ENCODE measurements around the gene GFI1. TPM values are rescaled to one million over a fixed set of nuclear protein-coding genes. Genes with fewer than 3 reads are reported as not detected.

Gene GFI1
- total and polyA plus RNA-seq, 11 donors, result 0.04 to 0.93 (median 0.16) TPM; not detected in 2

DNA sequence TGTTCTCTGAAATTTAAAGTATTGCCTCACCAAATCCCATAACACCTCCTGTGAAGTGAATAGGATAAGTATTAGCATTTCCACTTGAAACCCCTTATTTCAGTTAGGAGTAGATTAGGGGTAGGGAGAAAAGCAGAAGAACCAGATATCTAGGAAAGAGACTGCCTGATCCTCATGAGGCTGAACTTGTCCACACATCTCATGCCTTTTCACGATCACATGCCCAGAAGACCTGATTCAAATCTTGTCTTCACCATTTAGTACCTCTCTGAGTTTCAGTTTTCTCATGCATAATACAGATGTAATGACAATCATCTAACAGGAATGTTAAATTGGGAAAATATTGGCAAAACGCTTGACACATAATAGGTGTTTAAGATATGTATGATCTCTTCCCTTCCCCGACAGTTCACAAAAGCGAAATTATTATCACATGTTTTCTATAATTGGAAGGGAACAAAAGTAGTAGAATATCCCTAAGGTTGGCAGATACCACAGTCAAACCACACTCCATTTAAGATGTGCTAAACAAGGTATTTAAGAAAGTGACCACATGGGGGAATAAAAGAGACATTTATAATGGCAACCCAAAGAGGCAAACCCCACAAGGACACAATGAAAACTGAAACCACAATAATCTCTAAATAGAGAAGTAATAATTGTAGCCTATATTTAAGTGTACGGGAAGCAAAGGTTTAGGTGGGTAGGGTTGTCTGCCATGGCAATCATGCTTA is 25.2 kb downstream of the GFI1 start:
- peaks cover 0 to 53% (median 0%) of the 10 kb centered on the region in 12 donors for H3K4me1 ChIP-seq
- H3K36me3 ChIP-seq, result no peaks in the 10 kb centered on the region
- no peak for DNase-seq
- no peaks in the 10 kb centered on the region for H3K9me3 ChIP-seq
- WGBS, 4 donors, result 86 to 93% (median 90%) methylated on average over 5 of the region's 5 CpGs
- TF ChIP-seq POLR2A (IDR thresholded peaks at IDR 0.05) (no peak), CTCF (IDR thresholded peaks at IDR 0.05) (no peak)
- H3K4me3 ChIP-seq, result no peak overlapping the region
- intact Hi-C loops (cut with DNase I), result no loop called here
- H3K27ac ChIP-seq, result peak overlapping the region in 1 of 12 donors; percentile 77
- no peak for ATAC-seq
- H3K27me3 ChIP-seq, result no peaks in the 10 kb centered on the region

DNA sequence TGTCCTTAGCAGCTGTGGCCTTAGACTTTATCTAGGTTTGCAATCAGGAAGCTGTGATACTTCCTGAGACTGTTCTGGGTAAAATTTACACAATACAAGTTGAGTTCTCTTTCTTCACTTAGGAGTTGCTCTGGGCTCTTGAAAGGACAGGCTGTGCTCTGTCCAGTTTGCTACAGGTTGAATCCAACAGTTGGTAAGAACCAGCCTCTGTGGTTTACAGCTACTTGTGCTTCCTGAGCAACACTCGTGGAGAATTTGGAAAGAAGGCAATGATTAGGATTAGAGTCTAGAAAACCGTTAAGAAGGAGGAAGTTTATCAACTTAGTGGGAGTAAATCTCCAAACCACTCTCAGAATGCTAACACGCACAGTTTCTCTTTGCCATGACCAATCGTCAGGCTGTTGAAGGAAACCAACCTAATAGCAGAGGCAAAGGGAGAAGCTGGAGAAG is 26.8 kb downstream of the GFI1 start:
- H3K4me1 ChIP-seq, result peaks cover 0 to 44% (median 0%) of the 10 kb centered on the region in 12 donors
- peak overlapping the region in 4 of 12 donors; percentile 4 to 77 (median 33) for H3K27ac ChIP-seq
- 44 to 65% (median 51%) methylated on average over 4 of the region's 4 CpGs for WGBS, 4 donors
- no peaks in the 10 kb centered on the region for H3K36me3 ChIP-seq
- intact Hi-C loops (cut with DNase I), result no loop called here
- peak overlapping the region in 2 of 12 donors; percentile 1 to 12 for H3K4me3 ChIP-seq
- TF ChIP-seq POLR2A (IDR thresholded peaks at IDR 0.05) (no peak), CTCF (IDR thresholded peaks at IDR 0.05) (no peak)
- DNase-seq (no peak), ATAC-seq (peak; percentile 50 to 80 (median 60))
- no peaks in the 10 kb centered on the region for H3K27me3 ChIP-seq
- H3K9me3 ChIP-seq, result no peaks in the 10 kb centered on the region

DNA sequence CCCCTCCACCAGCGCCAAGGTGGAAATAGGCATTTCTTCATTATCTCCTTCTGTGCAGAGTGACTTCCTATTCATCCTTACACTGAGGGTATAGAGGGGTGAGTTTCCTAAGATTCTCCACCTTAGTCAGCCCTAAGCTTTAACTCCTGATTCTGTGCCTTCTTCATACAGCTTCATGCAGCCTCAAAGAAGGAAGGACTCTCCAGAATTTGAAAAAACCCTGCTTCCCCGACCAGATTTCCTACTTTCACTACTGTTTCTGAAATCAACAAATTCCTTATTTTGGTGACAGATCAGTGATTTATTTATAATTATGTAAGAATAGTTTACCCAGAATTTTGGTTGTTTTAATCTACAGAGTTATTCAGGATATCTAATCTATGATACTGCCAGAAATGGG is 28.6 kb downstream of the GFI1 start:
- Histone ChIP-seq H3K4me1 (peaks cover 0 to 30% (median 0%) of the 10 kb centered on the region in 12 donors), H3K27ac (peak overlapping the region in 1 of 12 donors; percentile 77), H3K36me3 (no peaks in the 10 kb centered on the region), H3K4me3 (no peak overlapping the region), H3K27me3 (no peaks in the 10 kb centered on the region), H3K9me3 (no peaks in the 10 kb centered on the region)
- intact Hi-C loops (cut with DNase I), result no loop called here
- no peak for DNase-seq
- TF ChIP-seq CTCF (IDR thresholded peaks at IDR 0.05) (no peak), POLR2A (IDR thresholded peaks at IDR 0.05) (no peak)
- WGBS, 4 donors, result 68 to 79% (median 76%) methylated on average over 2 of the region's 2 CpGs
- ATAC-seq, result no peak

DNA sequence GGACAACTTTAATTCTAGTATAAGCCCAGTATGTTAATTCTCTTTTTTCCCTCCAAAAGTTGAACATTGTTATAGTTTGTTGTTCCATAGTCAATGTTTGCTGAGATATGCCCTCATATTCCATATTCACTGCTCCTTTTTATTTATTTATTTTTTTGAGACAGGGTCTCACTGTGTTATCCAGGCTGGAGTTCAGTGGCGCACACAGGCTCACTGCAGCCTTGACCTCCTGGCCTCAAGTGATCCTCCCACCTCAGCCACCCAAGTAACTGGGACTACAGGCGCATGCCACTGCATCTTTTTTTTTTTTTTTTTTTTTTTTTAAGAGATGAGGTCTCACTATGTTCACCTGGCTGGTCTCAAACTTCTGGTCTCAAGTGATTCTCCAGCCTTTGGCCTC is 38.7 kb downstream of the GFI1 start:
- WGBS, 4 donors, result 95 to 96% (median 96%) methylated on average over 2 of the region's 2 CpGs

More for the DNA sequence above, 38.7 kb downstream of the GFI1 start:
- intact Hi-C loops (cut with DNase I), result no loop called here
- H3K4me3 ChIP-seq, result no peak overlapping the region
- no peak overlapping the region for H3K27ac ChIP-seq
- TF ChIP-seq POLR2A (IDR thresholded peaks at IDR 0.05) (no peak), CTCF (IDR thresholded peaks at IDR 0.05) (no peak)
- DNase-seq, result no peak
- peaks cover 0 to 5% (median 0%) of the 10 kb centered on the region in 12 donors for H3K4me1 ChIP-seq
- H3K27me3 ChIP-seq, result no peaks in the 10 kb centered on the region
- H3K9me3 ChIP-seq, result peaks cover 0 to 5% (median 0%) of the 10 kb centered on the region in 12 donors
- no peak for ATAC-seq
- no peaks in the 10 kb centered on the region for H3K36me3 ChIP-seq

All from heart left ventricle (tissue), 16 donors.